SH-SY5Y (cell line): ENCODE data around the gene CATSPER4.

ENCODE experiments used
- GATA2 ChIP-seq: IDR thresholded peaks from 2 replicates; pipeline ENCODE4 v1.6.1; 2011; ENCODE audit warnings: mild to moderate bottlenecking, low read depth, low read length
- GATA3 ChIP-seq: IDR thresholded peaks from 2 replicates; pipeline ENCODE4 v1.6.1; 2011; ENCODE audit warnings: low read depth, mild to moderate bottlenecking, low read length, moderate library complexity

GRCh38 chr1:26220199-26220912, 30.0 kb downstream of the CATSPER4 start:
- TF ChIP-seq GATA2: no peak
- TF ChIP-seq GATA3: no peak
